ENCODE data around the gene SMARCAD1.
"Not testable (repeated sequence)": the region's sequence is repeated elsewhere in the genome, so short reads cannot be mapped to it uniquely, and the experiment has no call there.

Gene SMARCAD1

DNA sequence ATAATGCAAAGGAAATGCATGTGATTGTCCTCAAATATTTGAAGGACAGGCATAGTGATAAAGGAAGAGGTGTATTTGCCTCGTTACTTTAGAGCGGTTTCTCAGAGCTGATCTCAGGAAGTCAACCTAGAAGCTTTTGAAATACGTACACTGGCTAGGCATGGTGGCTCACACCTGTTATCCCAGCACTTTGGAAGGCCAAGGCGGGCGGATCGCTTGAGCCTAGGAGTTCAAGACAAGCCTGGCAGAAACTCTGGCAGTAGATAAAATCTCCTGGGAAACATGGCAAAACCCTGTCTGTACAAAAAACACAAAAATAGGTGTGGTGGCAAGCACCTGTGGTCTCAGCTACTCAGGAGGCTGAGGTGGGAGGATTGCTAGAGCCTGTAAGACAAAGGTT lies 24.9 kb downstream of the SMARCAD1 start:
- DNase-seq (ENCODE audit: low spot score), result no peak

DNA sequence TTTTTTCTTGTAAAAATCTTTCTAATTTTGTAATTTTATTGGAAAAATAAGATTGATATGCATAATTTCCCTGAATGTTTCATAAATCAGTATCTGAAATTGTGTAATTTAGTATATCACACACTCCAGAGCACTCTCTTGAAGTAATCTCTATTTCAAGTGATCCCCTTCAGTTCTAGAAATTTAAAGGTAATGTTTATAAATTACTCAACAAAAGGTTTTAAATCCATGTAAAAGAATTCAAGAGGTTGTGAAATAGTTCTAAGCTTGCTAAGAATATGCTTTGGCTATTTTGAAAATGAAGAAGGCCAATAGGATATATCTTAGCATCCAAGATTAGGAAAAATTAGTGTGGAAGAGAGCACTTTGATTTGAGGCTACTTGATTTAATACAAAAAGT lies 28.2 kb downstream of the SMARCAD1 start:
- no peak for DNase-seq (ENCODE audit: low spot score)

GRCh38 chr4:94237271-94237670 lies 29.6 kb downstream of the SMARCAD1 start:
- DNase-seq (ENCODE audit: low spot score), result no peak

DNA sequence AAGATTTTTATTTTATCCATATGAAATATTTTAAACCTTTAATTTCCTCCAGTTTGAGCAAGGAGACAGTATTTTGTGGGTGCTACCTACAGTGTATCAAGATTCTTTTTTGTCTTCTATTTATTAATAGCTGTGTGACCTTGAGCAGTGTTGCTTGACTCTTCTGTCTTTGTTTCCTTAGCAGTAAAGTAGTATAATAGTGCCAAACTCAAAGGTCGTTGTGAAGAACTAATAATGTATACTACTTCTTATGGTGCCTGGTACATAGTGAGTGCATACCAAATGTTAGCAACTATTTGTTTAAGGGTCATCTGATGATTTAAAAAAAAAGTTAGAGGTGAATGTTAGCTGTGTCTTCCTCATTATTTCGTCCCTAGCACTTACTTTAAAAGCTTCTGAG lies 30.5 kb downstream of the SMARCAD1 start:
- DNase-seq (ENCODE audit: low spot score), result no peak

- no peak for DNase-seq (ENCODE audit: low spot score)
Measured at GRCh38 chr4:94240384-94240783, 32.7 kb downstream of the SMARCAD1 start.

DNA sequence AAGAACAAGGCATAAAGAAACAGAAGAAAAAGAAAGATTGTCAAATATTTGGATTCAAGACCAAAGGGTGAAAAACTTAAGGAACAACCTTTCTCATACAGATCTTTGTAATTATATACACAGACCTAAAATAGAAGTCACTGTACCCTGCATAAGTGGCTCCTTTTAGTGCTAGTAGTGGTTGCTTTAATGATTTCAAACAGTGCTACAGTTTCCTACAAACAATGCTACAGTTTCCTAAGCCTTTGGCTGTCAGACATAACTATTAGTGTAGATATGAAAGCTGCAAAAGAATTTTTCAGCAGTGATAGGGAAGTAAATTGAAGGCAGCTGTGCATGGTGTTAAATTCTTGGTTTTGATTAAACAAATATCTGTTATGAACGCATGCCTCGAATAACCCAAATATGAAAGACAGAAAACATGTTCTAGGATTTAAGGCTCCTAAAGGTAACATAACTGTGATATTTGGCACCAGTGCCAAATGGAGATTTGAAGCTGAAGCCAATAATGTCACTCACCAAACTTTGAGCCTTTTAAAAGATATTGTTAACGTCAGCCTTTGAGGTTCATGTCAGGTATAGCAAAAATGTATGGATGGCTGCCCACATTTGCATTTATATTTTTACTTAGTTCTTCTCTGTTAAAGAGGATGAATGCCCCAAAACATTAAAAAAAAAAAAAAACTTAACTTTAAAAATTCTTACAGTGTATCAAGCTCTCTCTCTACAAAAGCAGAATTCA lies 36.6 kb downstream of the SMARCAD1 start:
- DNase-seq (ENCODE audit: low spot score), result no peak

DNA sequence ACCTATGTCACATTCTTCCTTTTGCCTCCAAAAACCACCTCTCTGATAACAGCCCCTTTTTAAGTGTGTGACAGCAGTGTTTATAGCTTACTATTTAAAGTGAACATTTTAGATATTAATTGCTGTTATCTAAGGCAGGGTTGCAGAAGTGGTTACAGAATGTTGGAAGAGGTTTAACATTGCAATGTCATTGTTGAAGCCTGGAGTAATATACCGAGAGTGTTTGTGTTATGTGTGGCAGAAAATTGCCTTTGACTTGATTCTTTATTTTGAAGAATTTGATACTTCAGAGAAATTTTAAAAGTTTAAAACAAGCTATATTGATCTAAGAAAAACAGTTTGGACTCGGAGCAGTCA lies 37.1 kb downstream of the SMARCAD1 start:
- DNase-seq (ENCODE audit: low spot score), result no peak

DNA sequence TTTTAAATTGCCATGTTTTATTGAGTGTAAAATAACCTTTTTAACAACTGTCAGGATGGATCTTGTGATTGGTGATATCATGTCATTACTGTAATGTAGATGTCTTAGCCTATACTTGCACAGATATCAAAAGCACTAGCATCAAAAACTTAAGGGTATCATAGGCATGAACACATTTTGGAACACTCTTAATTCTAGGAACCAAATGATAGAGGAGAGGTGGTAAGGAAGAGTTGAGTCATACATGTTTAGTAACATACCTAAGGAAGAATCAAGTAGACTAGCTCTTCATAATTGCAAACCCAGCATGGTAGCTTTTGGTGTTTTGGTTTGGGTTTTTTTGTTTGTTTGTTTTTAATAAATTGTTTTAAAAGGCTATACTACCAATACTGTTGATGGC lies 43.4 kb downstream of the SMARCAD1 start:
- DNase-seq (ENCODE audit: low spot score), result no peak

- DNase-seq (ENCODE audit: low spot score), result no peak
Measured at GRCh38 chr4:94253036-94253435, 45.4 kb downstream of the SMARCAD1 start.

DNA sequence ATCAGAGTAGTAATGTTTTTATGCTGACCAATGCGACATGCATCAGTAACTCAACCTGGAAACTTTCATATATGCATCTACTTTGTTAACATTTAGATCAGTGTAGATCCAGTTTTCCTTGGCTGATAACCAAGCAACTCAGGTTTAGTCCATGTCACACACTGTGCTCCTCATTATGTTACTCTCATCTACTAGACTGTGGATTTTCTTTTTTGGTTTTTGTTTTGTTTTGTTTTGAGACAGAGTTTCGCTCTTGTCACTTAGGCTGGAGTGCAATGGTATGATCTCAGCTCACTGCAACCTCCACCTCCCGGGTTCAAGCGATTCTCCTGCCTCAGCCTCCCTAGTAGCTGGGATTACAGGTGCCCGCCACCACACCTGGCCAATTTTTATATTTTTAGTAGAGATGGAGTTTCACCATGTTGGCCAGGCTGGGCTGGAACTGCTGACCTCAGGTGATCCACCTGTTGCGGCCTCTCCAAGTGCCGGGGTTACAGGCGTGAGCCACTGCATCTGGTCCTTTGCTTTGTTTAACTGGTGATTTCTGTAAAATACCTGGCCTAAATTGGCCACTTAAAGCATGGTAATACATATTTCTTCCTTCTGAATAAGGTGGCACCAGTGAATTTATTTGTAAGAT lies 48.6 kb downstream of the SMARCAD1 start:
- DNase-seq (ENCODE audit: low spot score), result no peak

- DNase-seq (ENCODE audit: low spot score), result no peak
Measured at GRCh38 chr4:94256828-94257227, 49.2 kb downstream of the SMARCAD1 start.

DNA sequence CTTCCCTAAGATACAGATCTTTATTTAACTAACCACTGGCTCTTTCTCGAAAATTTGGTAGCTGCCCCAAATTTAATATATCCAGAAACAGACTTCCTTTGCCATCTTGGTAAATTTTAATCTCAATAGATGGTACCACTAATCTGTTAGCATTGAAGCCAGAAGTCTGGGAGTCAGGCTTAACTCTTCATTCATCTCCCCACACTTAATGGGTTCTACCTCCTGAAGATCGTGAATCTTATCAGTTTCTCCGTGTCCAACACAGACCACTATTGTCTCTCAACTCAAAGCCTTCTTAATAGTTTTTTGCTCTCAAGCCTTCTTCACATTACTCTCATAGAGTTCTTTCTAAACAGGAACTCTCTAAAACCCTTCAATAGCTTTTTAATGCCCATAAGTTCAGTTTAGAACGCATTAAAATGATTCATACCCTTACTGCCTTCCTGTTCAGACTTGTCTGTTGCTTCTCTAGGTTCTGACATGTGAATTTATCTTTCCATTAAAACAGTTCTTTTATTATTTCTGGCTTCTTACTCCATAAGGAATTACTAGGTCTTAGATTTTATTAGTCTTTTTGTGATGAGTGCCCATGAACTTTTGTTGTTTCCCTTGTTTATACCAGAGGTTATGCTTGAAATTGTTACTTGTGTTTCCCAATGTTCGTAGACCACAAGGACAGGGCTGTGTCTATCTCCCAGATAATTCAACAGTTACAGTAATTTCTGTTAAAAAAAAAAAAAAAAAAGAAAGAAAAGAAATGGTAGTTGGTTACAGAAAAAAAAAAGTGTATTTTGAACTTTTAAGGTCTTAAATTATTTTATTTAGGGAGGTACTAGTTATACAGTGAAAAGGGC lies 54.7 kb downstream of the SMARCAD1 start:
- no peak for DNase-seq (ENCODE audit: low spot score)

GRCh38 chr4:94267037-94267436 lies 59.4 kb downstream of the SMARCAD1 start:
- no peak for DNase-seq (ENCODE audit: low spot score)

DNA sequence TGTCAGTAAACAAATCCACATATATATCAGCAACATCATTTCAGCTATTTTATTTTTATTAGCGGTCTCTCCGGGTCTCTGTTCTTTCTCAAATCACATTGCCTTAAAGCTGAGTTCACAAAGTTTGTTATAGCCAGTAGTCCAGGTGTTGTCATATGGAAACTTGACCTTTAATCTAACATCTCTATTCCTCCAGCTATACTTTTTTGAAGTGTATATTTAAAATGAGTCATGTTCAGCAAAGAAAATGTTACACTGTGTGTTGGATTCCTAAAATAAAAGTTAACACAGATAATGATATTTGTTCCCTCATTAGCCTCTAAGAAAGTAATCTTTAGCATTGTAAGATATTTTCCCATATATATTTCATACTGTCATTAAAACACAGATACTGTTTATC lies 63.6 kb downstream of the SMARCAD1 start:
- DNase-seq (ENCODE audit: low spot score), result no peak

DNA sequence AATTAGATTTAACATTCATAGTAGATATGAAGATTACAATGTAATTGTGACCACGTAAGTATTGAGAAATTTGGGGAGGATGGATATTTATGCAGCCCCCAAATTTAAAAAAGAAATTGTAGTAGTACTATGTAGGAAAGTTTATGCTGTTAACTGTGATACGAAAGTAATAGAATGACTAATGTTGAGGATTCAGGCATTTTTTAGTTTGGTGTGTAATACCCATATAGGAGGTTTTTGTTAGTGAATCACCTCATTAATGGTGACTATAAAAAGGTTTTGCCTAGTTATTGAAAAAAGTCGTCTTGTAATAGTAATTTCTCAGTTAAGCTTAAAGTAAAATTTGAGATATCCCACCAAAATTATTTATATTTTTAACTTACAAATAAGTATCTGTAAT lies 67.2 kb downstream of the SMARCAD1 start:
- no peak for DNase-seq (ENCODE audit: low spot score)

GRCh38 chr4:94276204-94276603 lies 68.5 kb downstream of the SMARCAD1 start:
- DNase-seq (ENCODE audit: low spot score), result no peak

DNA sequence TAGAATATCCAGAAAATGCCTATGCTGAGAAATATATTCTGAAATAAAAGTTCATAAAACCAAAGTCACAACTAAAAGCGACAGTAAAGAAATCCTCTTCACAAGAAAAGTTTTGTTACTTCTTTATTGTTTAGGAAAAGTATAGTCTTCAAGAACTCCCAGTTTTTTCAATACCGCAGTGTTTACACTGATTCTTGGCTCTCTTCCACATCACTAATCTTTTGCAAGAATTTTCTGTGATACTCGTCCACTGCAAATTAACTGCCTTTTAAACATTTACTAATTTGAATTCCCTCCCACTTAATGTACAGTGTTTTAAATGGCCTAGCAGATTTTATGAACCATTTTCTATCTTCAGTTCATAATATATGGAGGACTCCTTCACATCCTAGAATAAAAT lies 69.9 kb downstream of the SMARCAD1 start:
- no peak for DNase-seq (ENCODE audit: low spot score)

- DNase-seq (ENCODE audit: low spot score), result no peak
Measured at GRCh38 chr4:94278781-94279180, 71.1 kb downstream of the SMARCAD1 start.

DNA sequence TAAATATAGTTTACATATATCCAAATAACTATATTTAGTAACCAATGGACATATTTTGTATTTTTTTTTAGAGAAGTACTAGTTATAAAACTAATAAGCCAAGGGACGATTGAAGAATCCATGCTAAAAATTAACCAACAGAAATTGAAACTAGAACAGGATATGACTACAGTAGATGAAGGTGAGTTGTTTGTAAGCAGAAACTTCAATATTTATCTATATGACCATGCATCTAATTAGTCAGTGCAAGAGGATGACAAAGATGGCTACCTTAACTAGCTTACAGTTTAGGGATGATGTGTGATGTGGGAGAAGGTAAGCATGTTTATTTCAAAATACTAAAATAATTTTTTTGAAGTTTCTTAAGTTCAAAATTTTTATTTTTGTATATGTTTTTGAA lies 77.2 kb downstream of the SMARCAD1 start:
- no peak for DNase-seq (ENCODE audit: low spot score)

- DNase-seq (ENCODE audit: low spot score), result no peak
Measured at GRCh38 chr4:94285666-94286065, 78.0 kb downstream of the SMARCAD1 start.

- no peak for DNase-seq (ENCODE audit: low spot score)
Measured at GRCh38 chr4:94290245-94290644, 82.6 kb downstream of the SMARCAD1 start.

DNA sequence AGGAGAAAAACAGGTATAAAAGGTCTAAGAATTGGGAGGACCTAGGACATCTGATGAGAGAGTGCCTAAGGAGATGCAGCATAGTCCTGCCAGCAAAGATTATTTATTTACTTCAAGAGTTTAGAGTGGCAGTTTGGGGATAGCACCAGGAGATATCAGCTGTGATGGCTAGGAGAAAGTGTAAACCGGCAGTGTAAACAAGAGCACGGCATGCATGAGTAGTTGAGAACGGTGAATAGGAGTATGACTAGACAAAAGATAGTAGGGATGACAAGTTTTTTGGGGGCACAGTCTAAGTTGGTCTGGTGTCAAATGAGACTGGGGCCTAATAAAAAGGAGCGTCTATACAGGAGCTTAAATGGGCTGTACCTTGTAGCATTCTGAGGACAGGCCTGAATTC lies 86.3 kb downstream of the SMARCAD1 start:
- DNase-seq (ENCODE audit: low spot score), result not testable (repeated sequence)

DNA sequence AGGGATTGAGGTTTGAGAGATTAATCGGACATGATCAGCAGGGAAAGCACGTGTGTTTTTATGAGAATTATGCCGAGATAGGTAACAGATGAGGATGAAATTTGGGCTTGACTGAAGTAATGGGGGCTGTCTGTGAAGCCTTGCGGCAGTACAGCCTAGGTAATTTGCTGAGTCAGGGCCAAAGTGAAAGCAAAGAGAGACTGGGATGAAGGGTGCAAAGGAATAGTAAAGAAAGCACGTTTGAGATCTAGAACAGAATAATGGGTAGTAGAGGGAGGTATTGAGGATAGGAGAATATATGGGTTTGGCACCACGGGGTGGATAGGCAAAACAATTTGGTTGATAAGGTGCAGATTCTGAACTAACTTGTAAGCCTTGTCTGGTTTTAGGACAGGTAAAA lies 87.8 kb downstream of the SMARCAD1 start:
- DNase-seq (ENCODE audit: low spot score), result not testable (repeated sequence)

All from kidney tubule cell (primary cell).